NCI-H1417 (cell line): ENCODE measurements around the gene LENG9.

Experiments
- DNase-seq, 3 experiments: peaks; one replicate each; lab custom pipeline; 2025; lab: John Stamatoyannopoulos, UW

Gene LENG9

DNA sequence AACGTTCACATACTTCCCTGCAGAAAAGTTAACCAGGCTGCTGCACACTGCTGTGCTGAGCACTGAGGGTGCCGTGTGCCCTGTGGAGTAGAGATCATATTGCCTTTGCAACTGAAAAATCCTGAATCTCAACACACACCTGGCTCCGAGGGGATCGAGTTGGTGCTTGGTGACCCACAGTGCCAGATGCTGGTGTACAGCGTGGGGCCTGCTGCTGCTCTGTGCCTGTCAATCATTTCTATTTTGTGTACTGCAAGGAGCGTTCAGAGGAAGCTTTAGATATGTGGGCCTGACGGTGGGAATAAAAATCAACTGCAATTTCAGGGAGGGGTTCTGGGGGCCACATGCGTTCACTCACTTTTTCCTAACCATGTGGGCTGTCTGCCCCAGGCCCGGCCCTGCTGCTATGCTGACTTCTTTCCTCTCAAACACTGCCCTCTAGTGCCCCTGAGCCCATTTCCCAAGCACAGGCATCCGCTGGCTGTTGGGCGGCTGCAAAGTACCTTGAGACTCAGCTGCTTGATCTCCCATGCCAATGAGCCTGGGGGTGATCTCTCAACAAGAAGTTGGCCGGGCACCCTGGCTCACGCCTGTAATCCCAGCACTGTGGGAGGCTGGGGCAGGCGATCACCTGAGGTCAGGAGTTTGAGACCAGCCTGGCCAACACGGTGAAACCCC, 24.3 kb downstream of the LENG9 start:
- peak in 1 of 3 experiments; percentile 5 for DNase-seq

DNA sequence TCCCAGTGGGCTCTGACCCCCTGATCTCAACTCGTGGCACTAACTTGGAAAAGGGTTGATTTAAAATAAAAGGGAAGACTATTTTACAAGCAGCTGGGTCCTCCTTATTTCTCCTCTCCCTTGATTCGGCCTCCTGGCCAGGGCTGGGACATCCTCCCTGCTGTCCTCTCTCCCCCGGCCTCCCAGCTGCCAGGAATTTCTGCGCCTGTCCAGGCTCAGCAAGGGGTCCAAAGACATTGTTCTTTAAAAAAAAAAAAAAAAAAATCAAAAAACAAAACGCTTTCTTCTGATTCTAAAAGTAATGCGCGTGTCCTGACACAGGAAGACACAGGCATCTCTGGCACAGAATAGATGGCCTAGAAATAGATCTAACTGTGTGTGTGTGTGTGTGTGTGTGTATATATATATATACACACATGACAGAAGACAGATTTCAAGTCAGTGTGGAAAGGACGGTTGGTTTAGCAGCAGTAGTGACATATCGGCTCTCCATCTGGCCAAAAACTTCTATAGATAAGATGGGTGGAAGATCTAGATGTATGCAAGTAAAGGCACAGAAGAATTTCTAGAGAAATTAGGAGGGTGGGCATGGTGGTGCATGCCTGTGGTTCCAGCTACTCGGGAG, 26.8 kb downstream of the LENG9 start:
- DNase-seq, result no peak

DNA sequence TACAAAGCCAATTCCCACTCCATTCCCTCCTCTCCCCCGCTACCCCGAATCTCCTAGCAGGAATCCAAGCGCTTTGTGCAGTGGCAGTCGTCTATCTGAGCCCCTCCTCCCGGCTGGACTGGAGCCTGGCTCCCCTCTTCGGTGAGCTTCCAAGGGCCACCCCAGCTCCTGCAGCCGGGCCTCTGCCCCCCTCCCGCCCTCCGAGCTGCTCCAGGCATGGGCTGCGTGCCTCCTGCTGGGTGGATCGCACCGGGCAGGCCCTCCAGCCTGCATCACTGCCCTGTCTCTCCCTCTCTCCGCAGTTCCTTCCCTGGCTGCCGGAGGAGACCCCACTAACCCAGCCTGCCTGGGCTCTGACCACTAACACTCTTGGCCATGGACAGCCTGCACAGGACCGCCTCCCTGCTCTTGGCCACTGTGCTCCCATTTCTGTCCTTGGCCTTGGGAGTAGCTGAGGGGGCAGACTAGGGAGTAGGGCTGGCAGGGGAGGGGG, 27.5 kb downstream of the LENG9 start:
- no peak for DNase-seq

DNA sequence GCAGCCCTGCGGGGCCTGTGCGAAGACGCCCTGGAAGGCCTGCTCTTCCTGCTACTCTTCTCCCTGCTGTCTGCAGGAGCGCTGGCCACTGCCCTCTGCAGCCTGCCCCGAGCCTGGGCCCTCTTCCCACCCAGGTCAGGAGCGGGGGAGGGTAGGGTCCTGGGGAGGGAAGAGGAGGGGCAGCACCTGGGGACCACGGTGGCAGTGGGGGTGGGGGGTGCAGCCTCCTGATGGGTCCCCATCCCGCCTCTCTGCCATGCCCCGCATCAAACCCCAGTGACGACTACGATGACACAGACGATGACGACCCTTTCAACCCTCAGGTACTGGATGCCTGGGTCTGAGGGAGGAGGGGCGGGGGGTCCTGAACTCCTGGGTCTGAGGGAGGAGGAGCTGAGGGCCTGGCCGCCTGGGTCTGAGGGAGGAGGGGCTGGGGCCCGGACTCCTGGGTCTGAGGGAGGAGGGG, 28.0 kb downstream of the LENG9 start:
- DNase-seq, result no peak

DNA sequence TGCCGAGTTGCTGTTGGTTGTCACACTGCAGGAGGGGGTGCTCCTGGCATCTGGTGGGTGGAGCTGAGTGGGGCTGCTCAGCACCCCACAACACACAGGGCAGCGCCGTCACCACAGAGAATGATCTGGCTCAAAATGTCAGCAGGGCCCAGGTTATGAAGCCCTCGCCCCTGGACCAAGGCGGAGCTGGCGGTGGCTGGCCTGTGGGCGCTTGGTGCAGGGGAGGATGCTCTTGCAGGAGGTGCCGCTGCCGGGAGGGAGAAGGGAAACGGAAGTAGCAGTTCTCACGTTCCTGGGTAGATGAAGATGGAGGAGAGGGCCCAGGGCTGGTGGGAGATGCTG, 28.7 kb downstream of the LENG9 start:
- no peak for DNase-seq

DNA sequence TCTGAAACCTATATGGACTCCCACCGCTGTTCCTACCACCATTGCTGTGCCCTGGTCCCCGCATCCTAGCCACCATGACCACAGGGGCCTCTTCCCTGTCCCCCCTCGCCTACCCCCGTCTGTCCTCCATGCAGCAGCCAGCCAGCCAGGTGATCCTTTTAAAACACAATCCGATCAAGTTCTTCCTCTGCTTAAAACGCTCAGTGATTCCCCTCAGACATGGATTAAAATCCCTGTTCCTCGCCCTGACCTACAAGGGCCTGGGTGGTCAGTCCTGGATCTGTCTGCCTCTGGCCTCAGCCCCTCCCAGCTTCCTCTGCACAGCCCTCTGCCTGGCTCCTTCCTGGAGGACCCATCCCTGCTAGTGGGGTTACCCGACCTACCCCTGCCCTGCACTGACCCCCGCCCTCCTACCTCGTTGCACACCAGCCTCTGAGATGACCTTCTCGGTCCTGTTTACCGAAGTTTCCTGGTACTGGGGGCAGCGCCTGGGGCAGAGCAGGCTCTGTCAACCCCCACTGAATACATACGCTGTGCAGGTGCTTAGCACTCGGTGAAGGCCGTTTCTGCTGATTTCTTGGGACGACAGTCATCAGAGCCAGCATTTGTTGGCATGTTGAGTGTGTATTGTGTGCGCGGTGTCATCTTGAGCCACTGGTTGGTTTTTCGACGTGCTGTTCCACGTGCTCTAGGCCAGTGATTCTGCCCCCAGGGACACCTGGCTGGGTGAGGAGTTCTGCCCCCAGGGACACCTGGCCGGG, 29.3 kb downstream of the LENG9 start:
- no peak for DNase-seq

DNA sequence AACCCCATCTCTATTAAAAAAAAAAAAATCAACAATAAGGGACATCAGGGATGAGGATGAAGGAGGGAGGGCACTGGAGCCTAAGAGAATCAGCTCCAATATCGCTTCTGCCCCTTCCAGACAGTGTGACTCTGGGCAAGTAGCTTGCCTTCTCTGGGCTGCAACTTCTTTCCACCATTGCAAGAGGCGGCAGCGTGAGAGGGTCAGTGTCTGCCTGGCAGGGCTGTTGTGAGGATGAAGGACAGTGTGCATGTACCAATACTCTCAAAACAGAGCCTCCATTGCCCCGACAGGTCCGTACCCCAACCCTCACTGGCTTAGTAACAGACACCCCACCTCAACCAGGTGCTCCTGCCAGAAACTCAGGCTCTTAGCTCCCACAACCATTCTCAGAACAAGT, 29.9 kb downstream of the LENG9 start:
- no peak for DNase-seq

DNA sequence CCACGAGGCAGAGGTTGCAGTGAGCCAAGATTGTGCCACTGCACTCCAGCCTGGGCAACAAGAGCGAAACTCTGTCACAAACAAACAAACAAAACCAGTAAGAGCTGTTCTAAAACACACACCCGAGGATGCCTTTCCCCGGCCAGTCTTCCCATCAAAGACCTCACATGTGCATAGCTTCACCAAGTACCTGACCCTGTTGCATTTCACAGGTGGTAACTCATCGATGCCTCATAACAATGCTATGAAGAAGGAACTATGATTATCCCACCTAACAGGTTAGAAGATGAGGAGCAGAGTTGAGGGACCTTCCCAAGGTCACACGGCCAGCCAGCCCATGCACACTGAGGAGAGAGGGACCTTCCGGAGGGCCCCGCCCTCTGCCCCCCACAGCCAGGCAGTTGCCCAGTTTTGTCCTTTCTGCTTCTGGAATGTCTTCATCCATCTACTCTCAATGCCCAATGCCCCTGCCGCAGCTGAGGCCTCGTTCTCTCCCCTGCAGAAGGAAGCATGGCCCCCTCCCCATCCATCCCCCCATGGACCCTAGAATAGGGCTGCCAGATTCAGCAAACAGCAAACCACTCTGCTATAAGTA, 31.3 kb downstream of the LENG9 start:
- no peak for DNase-seq

DNA sequence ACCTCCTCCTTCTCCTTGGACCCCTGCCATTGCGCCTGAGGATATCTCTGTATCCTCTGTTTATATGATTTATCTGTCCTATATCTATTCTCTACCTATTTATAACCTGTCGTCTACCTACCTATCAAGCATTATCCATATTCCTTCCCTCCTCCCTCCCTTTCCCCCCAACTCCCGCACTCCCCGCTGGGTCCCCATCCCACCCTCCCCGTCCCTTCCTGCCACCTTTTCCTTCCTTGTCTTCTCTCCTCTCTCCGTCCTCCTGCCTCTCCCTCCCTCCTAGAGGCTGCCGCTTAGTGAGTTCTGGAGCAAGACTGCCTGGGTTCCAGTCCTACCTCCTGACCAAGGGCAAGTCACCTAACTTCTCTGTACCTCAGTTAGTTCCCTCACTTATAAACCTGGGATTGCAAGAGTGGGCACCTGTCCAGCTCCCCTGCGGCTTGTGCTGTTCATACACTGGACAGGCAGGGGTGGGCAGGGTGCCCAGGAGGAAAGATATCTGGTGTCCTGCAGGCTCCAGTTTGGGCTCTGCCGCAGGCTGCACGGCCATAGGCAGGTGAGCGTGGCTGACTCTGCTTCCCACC, 32.2 kb downstream of the LENG9 start:
- DNase-seq, result peak in 1 of 3 experiments; percentile 44

DNA sequence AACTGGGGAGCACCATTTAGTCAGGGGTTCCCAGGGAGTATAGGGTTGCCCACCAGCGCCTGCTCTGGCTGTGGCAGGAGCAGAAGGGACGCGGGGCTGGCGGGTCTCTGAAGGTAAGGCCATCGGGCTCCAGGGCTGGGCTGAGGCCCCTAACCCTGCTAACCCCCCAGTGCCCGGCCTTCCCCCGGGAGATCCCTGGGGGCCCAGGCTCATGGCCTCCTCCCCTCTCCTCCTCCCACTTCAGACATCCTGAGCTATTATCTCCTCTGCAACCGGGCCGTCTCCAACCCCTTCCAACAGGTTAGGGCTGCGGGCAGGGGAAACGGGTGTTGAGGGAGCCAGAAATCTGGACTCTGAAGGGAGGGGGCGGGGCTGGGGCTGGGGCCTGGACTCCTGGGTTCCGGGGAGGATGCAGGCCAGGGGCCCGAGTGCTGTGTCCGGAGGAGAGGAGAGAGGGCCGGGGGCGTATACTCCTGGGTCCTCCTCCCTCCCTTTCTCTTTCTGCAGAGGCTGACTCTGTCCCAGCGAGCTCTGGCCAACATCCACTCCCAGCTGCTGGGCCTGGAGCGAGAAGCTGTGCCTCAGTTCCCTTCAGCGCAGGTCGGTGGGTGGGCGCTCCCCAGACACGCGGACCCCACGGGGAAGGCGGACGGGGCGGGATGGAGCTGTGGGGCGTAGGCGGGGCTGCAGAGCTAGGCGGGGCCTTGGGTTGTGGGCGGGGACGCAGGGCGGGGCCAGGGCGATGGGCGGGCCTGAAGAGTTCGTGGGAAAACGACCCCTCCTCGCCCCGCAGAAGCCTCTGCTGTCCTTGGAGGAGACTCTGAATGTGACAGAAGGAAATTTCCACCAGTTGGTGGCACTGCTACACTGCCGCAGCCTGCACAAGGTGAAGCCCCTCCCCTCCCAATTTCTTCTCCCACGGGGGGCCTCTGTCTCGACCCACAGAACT, 33.0 kb downstream of the LENG9 start:
- peak in 2 of 3 experiments; percentile 22 to 32 for DNase-seq

DNA sequence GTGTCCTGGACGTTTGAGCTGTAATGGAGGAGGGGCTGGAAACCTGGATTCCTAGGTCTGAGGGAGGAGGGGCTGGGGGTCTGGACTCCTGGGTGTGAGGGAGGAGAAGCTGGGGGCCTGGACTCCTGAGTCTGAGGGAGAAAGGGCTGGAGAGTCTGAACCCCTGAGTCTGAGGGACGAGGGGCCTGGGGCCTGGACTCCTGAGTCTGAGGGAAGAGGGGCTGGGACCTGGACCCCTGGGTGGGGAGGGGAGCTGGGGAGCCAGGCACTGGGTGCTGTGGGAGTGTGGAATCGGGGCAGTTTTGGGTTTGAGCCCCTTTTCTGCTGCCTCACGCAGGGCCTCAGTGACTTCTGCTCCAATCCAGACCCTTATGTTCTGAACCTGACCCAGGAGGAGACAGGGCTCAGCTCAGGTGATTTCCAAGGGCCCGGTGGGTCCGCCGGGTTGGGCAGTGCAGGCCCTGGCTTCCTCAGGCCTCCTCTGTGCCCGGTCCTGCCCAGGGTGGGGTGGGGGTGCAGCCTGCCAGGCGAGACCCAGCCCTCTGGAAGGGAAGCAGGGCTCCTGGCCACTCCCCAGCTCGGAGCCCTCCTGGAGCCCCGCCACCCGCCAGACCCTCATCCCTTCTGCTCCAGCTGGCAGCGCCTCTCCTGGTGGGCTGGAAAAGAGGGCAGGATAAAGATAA, 33.9 kb downstream of the LENG9 start:
- DNase-seq, result no peak

DNA sequence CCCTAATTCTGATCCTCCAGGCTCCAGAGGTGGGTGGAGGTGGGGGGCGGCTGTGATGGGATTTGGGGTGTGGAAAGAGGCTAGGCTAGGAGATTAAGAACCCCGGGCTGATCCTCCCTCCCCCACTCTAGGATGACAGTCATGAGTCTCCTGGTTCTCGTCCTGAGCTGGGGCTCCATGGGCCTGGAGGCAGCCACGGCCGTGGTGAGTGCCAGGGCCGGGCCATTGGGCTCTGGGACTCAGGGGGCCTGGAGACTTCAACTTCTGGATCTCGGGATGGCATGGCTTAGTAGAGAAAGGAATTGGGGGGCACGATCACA, 34.4 kb downstream of the LENG9 start:
- DNase-seq, result no peak

DNA sequence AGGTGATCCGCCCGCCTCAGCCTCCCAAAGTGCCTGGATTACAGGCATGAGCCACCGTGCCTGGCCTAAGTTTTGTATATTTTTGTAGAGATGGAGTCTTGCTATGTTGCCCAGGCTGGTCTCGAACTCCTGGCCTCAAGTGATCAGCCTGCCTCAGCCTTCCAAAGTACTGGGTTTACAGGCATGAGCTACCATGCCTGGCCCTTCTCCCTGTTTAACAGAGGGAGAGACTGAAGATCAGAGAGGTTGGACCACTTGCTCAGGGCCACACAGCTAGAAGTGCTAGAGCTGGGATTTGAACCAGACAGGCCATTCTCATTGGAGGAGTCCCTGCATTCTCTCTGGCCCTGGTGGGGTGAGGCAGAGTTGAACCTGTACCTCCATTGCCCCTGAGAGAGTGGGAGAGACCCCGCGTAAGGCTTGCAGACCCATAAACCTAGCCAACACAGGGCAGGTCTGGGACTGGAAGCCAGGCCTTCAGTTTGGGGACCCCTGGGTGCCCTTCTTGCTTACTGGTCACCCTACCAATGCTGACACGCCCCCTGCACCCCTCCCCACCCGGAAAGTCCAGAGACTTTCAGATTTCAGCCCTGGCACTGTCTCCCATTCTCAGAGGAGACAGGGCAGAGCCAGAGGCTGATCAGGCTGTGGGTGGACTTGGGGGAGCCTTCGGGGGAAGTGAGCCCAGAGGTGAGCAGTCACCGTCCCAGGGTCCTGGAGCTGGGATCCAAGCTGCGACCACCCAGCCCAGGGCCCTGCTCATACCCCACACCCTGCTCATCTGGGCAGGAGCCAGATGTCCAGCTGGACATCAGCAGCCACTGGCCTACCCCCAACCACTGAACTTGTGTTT, 35.0 kb downstream of the LENG9 start:
- DNase-seq, result no peak

DNA sequence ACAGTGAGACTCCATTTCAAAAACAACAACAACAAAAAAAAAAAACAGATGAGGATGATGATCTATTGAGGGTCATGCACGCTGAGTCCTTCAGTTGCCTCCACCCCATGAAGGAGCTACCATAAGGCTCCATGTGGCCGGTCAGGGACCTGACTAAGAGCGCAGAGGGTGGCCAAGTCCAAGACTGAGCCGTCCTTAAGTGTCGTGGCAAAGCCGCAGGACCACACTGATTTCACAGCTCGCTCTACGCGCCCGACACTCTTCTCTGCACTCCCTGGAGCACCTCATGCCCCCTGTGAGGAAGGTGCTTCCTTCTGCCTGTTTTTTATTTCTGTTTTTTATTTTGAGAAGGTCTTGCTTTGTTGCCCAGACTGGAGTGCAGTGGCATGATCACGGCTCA, 36.0 kb downstream of the LENG9 start:
- DNase-seq, result no peak

DNA sequence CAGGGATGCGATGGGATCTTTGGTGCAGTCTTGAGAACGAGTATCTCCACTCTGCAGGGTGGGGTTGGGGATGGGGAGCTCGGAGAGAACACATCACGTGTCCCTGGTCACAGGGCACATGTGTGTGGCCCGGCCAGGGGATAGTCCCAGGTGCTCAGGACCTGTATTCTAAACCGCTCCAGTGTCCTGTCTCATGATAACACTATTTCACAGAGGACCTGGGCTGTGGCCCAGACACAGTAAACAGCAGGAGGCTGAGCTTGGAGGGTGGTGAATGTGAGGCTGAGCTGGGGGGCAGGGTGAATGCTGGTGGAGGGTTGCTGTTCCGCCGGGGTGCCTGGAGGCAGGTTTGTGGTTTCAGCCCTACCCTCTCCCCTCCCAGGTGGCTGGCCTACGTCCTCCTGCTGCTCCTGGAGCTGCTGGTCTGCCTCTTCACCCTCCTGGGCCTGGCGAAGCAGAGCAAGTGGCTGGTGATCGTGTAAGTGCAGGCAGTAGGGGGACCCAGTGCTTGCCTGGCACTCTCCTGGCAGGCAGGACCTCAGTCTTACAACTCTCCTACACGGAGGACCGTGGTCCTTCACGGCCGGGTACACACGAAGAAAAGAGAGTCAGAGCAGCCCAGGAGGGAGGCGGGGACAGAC, 37.2 kb downstream of the LENG9 start:
- DNase-seq, result no peak

DNA sequence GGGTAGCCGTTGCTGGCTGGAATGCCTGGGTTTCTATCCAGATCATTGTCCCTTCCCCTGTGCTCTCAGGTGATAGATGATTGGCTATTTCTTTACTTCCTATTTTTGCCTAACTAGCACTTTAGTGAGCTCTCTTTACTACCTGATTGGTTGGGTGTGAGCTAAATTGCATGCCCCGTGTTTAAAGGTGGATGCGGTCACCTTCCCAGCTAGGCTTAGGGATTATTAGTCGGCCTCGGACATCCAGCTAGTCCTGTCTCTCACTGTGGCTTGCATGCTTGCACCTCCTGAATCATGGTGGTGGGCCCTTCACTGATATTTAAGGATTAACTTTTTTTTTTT, 38.2 kb downstream of the LENG9 start:
- DNase-seq, result no peak

DNA sequence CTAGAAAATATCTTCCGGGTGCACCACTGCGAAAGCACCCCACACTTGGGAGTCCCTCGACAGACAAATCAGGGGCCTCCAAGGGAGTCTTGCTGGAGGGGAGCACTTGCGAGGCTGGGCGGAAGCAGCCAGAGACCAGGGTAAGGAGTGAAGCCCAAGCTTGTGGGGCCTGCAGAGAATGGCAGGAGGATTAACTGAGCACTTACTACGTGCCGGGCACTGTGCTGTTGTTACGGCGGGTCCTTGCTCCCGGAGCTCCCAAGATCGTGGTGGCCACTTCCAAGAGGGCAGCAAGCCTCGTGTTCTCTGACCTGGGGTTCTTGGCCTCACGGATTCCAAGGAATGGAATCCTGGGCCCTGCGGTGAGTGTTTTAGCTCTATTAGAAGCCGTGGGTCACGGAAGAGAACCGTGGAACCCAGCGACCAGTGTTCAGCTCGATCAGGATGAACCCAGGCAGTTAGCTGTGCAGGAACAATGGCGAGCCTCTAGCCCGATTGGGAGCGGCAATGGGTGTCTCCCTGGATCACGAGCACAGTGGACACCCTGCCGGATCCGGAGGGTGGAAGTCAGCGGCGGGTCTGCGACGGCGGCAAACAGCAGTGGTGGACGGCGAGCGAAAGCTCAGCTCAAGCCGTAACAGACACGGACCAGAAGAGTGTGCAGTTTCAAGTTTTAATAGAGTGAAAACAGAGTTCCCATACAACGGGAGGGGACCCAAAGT, 38.8 kb downstream of the LENG9 start:
- no peak for DNase-seq

DNA sequence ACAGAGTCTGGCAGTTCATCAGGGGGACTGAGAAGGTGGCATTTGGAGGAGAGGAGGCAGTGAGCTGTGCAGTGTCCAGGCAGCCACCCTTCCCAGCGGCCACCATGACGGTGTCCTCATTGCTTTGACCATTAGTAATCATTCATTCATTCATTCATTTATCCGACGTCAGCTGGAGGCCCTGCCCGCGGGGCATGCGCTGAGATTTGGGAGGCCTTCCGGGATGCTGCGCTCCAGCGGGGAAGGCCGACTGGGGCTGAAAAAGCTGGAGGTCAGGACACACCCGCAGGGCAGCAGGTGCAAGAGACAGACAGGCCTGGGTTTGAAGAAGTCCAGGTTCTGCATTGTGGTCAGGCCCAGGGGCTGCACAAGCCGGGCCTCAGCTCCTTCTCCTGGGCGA, 39.4 kb downstream of the LENG9 start:
- no peak for DNase-seq

DNA sequence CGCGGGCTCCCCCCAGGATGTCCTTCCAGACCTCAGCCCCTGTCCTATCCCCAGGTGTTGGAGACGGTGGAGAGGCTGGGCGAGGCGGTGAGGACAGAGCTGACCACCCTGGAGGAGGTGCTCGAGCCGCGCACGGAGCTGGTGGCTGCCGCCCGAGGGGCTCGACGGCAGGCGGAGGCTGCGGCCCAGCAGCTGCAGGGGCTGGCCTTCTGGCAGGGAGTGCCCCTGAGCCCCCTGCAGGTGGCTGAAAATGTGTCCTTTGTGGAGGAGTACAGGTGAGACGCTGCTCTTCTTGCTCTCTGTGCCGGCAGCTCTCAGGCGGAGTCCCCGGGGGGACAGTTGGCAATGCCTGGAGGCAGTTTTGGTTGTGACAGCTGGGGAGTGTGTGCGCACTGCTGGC, 41.4 kb downstream of the LENG9 start:
- DNase-seq, result peak in 1 of 3 experiments; percentile 4
